Right hindlimb (tissue), 1 donor: ENCODE data around the gene MICALL1.
A peak's percentile ranks its signal among the peaks of the same experiment; 100 is the strongest.
"Not testable (repeated sequence)": the region's sequence is repeated elsewhere in the genome, so short reads cannot be mapped to it uniquely, and the experiment has no call there.

Experiments used
- DNase-seq: peaks from one replicate; pipeline ENCODE4 v3.0.0-alpha.2; 2018

The MICALL1 gene

DNA sequence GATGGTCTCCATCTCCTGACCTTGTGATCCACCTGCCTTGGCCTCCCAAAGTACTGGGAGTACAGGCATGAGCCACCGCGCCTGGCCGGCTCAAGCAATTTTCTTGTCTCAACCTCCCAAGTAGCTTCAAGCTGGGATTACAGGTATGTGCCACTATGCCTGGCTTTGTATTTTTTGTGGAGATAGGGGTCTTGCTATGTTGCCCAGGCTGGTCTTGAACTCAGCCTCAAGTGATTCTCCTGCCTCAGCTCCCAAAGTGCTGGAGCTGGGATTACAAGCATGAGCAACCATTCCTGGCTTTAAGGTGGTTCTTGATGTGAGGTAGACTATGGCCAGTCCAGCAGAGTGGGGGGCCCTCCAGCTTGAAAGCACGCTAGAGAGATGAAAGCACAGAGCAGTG lies 55.0 kb downstream of the MICALL1 start:
- DNase-seq = no peak

DNA sequence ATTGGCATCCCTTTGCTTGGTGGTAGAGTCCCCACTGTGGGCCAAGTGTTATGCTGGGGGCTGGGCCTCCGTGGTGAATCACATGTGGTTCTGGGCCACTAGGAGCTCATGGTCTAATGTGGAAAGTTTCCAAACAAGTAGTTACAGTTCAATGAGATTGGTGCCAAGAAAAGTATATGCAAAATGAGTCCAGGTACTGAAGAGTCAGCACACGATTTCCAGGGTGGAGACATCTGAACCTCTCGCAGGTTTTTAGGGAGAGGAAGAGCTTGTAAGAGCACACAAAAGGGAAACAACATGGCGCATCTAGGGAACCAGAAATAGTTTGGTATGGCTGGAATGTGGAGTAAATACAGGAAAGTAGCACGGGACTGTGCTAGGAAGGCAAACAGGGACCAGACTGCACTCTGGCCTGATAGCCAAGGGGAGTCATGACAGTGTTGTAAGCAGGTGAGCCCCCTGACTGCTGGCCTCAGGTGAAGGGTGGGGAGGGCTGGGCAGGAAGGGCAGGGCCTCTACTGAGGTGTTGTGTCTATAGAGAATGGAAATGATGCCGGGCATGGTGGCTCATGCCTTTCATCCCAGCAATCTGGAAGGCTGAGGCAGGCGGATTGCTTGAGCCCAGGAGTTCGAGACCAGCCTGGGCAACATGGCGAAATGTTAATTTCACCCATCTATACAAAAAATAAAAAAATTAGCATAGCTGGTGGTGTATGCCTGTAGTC lies 60.0 kb downstream of the MICALL1 start:
- DNase-seq = no peak

DNA sequence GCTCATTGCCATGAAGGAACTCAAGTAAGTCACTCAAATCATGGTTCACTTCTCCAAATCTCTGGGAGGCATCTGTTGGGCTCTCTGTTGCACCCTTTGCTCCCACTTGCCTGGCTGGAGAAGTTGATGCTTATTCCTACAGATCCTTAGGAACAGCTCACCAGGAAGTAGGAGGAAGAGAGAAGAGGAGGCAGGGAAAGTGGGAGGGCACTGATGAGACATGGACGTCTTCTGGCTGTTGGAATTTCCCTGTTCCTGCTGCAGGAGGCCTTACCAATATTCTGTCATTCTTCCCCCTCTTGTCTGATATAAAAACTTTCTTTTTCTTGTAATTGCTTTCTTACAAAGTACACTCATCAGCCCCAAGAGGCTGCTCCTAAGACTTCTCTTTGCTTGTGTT lies 61.0 kb downstream of the MICALL1 start:
- DNase-seq = no peak

DNA sequence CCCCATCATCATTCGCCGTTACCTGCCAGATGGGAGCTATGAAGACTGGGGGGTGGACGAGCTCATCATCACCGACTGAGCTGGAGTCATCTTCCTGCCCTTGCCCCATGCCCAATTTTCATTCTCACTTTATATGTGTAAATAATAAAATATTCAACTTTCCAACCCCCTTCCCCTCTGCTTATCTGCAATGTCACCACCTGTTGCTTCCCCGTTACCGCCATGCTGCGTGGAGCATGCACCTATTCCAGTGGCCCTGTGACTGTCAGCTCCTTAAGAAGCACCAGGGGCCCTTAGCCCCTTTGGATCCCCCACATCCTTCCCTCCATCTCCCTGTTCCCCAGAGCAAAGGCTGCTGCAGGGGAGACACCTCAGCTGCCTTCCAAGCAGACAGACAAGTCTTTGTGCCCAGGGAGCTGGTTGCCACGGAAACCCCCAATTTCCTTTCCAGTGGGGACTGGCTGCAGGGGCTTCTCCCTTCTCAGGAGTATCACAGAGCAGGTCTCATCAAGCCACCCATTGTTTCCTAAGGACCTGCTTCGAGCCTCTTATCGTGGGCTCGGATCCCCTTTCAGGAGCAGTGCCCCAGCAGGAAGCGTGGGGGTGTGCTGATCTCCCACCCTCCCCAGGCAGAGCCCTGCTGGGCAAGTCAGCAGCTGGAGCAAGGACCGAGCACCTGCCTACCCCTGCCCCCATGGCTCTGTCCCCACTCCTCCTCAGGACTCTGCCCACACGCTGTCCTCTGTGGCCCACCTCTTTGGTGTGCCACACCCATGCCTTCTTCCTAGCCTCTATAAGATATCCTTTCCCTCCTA lies 61.7 kb downstream of the MICALL1 start:
- no peak for DNase-seq

DNA sequence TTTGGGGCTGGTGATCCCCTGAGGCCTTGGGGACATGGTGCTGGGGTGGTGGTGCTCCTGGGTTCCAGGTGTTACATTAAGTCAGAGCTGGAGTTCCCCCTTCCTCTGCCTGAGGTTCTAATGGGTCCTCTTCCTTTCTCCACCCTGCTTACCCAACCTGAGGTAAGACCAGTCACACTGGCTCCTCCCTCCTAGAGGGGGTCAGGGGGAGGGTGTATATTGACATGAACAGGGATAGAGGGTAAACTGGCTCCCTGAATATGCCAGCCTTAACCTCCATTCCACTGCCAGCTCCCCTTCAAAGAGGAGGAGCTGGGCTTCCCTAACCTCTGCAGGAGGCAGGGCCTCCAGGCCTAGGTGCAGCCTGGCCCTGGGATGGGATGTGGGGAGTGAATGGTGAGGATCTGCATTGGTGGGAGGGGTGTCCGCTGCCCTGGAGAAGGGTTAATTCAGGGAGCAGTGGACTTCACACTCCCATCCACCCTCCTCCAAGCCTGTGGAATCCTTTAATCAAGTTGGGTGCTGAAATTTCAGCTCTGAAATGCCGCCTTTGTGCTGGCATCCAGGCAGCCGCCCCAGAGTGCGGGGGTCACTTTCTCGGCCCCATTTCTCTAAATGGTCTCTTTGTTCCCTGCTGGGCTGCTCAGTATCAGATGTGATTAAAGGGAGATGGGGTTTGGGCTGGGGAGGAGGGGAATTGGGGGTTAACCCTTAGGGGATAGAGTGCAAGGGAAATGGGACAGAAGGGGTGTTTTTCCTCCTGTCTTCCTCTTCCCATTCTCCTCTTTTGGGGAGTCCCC lies 62.6 kb downstream of the MICALL1 start:
- no peak for DNase-seq

DNA sequence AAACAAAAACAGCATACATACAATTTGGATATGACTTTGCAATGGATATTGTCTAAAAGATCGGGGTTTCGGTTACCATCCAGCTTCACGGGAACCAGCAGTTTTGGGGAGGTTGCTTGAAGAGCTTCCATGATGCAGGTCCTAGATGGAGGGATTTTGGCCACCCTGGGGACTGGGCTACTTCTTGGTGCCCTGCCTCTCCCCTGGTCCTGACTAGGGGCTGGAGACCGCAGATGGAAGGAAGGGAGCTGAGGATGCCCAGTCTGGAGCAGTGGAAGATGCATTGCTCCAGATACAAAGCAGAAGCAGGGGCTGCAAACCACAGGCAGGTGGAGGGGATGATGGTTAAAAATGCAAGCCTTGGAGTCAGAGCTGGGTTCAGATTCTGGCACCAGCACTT lies 64.8 kb downstream of the MICALL1 start:
- no peak for DNase-seq

DNA sequence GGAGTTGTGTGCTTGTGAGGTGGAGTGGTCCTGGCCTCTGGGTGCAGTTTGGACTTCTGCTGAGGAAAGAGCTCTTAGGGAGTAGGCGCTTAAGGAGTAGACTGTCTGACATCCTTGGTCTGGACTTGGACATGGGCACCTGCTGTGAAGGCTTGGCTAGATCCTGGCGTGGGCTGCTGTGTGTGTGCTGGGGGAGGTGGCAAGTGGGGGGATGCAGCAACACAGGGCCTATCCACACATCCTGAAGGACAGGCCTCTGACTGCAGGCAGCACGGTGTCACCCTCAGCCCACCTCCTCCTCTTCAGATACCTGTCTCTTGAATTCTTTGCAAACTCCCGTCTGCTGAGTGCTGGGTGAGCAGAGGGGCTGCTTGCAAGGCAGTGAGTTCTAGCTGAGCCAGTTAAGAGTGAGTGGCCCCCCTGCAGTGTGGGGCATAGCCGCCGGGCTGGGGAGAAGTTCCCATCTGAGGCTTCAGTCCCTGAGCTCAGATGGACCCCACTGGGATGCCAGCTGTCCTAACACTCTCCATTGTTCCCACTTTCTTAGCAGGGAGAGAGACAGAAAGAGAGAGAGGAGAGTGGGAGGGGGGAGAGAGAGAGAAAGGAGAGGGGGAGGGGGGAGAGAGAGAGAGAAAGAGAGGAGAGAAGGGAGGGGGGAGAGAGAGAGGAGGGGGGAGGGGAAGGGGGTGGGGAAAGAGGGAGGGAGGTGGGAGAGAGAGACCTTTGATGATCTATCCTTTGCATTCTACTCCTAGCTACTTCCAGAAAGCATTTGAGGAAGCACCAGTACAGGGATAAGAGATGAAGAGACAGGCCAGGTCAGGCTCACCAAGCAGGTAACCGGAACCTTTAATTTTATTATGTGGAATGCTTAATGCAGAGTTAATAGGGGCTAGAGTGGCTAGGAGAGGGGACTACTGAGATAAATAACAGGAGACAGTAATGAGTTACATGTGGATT lies 65.7 kb downstream of the MICALL1 start:
- DNase-seq = no peak

DNA sequence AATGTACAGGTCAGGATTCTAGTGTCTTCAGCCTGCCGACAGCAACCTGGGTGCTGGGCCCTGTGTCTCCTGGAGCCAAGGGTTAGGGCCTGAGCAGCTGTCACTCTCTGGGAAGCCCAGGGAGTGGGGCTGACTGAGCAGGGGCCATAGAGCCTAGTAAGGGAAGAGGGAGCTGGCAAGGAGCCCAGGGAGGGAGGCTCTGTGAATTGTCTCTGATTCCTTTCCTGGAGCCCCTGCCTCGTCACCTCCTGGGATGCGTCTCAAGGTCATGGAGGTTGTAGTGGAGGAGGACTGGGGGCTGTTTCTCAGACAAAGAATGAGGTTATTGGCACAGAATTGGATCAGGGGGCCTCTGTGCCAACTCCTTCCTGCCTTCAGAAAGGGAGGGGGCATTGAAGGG lies 66.4 kb downstream of the MICALL1 start:
- DNase-seq = peak; percentile 53

DNA sequence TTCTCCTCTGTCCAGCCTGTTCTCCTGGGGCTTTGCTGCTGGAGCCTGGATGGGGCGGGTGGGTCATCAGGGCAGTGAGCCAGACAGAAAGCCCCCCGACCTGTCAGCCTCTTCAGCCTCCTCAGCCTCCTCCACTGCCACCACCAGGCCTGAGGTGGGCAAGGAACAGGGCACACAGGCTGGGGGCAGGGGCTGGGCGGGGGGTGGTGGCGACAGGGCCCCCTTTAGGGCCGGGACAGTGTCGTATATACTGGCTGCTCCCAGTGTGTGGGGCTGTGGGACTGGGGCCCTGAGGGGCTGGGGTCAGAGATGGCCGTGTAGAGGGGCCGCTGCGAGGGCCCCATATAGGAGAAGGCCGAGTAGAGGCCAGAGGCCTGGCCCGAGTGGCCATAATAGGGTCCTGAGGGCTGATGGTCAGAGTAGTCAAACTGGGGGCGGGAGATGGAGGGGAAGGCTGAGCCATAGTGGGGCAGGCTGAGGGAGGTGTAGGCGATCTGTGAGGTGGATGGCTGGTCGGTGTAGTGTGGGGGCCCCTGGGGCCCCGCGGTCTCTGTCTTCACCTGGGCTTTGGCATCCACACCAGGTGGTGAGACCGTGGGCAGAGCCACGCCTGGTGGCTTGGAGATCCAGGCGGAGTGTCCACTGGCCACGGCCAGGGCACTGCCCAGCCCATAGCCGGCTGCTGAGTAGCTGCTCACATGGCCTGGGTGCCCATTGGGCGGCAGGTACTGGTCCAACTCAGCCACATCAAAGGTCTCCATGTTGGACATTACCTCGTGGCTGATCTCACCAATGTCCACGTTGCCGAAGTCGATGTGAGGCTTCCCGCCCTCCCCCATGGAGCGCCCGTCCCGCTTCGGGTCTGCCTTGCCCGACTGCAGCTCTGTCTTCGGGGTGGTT lies 67.4 kb downstream of the MICALL1 start:
- DNase-seq = no peak

DNA sequence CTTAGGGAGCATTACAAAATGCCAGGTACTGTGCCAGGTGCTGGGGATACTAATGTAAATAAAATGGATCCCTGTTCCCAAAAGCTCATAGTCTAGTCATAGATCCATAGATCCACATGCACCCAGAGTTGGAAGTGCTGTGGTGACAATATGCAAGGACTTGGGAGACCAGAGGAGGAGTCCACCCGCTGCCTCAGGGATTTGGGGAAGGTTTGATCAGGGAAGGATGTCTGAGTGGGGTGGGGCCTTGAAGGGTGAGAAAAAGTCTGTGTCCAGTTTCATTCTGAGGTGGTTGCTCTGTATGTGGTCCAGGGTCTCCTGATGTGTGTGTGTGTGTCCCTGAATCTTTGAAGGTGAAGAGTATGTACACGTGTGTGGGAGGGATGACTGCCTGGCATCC lies 69.1 kb downstream of the MICALL1 start:
- no peak for DNase-seq

DNA sequence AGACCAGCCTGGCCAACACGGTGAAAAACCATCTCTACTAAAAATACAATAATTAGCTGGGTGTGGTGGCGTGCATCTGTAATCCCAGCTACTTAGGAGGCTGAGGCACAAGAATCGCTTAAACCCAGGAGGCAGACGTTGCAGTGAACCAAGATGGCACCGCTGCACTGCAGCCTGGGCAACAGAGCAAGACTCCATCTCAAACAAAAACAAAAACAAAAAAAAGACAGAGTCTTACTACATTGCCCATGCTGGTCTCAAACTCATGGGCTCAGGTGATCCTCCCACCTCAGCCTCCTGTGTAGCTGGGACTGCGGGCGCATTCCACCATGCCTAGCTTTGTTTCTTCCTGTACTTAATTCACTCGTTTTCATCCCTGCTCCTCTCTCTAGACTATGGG lies 69.9 kb downstream of the MICALL1 start:
- not testable (repeated sequence) for DNase-seq

DNA sequence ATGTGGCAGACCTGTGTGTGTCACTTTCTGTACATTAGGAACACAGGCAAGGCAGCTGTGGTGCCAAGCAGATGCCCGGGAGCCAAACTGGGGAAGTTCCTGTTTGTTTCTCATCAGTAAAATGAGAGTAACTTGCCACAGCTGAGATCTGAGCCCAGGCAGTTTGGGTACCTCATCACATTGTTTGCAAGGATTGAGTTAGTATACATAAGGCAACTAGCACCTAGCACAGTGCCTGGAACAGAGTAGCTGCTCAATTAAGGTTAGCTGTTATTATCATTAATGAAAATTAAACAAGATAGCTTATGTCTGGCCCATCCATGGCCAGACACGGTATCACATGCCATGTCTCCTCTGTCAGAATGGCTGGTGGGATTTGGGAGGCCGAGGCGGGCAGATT lies 70.5 kb downstream of the MICALL1 start:
- DNase-seq = no peak

DNA sequence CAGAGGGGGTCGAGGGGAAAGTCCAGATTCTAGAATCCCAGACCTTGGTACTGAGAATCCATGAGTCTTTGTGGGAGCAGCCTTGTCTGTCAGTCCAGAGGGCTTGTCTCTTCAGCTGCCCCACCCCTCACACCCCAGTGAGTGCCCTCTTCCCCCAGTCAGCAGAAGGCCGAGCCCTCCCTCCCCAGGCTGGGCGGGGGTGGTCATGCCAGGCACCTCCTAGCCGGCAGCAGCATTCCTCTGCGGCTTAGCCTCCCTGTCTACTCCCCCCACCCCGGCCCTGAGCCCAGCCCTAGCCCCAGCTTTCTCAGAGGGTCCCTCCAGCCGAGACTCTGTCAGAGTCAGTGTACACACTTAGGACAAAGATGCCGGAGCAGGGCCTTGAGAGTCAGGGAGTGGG lies 73.7 kb downstream of the MICALL1 start:
- no peak for DNase-seq

DNA sequence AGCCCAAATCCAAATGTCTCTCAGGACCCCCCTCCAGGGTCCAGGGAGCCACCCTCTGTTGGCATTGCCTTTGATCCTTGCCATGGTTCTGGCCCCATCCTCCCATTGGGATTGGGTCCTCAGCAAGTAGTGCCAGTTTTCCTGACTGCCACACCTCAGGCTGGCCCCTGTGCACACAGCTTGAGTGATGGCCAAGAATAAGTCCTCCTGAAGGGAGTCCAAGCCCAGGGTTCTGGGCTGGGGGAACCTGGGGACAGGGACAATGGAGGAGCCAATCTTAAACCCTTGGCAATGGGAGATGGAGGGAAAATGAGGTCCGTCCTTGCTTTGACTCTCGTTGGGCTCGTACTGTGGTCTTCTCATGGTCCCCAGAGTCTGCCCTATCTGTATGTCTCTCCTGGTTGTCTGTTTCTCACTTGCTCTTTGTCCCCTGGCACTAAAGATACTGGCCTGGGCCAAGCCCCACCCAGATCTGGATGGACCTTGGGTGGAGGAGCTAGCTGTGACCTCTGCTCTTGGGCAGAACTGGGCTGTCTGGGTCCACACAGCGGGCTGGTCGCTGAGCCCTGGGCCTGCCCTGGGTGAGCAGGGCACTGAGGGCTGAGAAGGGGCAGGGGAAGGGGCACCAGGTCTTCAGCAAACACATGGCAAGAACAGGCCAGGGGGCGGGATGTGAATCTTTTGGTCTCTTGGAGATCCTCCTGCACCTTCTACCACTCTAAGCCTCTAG lies 75.3 kb downstream of the MICALL1 start:
- no peak for DNase-seq

DNA sequence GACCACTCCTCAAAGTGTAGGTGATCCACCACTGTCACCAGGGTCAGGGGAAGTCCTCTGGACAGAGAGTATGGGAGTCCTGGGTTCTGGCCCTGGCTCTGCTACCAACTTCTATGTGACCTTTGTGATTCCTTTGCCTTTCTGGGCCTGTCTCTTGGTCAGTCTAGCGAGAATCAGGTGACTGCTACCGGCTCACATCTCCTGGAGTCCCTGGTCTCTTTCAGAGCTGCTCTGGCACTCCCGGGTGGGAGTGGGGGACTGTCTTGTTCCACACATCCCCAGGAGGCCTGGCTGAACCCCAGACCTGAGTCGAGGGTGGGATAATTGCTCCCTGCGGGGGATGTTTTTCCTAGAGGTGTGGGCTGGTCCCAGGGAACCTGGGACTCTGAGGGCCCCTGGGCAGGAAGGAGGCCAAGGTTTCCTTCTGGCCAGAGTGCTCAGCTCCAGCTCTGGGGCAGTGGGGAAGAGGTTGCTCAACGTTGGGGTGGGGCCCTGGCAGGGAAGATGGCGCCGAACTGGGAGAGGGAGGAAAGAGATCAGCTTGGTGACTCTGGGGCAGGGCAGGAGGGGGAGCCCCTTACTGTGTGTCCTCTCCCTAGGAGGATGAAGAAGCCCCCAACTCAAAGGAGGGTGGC lies 76.2 kb downstream of the MICALL1 start:
- no peak for DNase-seq

DNA sequence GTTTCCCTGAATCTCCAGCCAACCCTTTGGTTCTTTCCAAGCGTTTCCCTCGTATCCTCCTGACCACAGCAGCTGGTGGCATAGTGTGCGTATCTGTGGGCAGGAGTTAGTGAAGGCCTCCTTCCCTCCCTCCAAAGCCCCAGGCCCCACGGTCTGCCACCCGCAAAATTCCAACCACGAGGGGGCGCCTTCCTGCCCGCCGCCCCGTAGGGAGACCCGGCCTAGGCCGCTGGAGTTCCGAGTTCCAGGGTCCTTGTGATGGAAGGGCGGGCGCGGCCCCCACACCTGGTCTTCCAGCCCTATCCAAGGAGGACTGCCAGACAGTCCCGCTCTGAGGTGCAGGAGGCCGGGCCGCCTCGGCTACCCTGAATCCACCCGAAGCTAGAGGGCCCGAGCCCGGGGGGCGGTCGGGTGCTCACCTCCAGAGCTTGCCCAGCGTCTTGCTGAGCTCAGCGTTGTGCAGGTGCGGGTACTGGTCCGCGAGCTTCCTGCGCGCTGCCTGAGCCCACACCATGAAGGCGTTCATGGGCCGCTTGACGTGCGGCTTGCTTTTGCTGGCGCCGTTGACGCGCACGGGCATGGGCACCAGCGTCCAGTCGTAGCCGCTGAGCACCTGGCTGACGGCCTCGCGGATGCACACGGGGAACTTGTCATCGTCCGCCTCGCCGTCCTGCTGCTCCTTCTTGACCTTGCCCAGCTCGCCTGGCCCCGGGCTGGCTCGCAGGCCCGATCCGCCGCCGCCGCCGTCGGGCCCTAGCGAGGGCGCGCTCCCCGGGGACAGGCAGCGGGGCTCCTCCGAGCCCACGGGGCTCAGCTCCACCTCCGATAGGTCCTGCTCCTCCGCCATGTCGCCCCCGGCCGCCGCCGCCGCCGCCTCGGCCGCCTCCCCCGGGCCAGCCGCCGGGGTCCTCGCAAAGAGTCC lies 77.1 kb downstream of the MICALL1 start:
- DNase-seq = no peak

DNA sequence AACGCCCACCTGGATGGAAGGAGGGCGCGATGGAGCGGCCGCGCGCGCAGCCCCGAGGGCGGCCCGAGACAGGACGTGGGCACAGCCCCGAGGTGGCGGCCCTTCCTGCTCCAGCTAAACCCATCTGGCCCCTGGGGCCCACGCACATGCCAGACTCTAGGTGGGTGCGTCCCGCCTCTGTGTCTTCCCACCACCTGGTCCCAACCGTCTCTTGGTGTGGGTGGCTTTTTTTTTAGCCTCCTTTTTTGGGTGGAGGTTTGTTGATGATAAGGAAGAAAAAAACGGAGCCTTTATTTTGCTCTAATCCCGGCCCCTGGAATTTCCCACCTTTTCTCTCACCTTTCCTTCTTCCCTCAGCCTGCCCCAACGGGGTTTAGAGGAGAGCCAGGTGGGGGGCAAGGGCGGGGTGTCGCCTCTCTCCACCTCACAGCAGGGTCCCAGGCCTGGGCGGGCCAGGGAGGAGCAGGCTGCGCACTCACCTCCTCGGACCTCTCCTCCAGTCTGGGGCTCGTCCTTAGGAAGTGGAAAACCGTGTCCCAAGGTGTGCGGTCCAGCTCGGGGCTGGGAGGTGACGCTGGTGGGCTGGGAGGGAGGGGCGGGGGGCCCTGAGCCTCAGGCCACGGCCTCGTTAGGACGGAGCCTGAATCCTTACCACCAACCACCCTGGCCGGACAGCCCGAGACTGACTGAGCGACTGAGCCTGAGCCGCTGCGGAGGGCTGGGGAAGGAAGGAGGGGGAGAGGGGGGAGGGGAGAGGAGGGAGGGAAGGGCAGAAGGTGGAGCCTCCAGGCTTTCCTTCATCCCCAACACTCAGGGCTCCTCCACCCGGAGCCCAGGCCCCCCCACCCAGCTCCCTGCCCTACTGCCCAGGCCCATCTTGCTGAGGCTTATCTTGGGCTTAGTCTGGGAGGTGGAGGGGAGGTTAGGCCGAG lies 78.0 kb downstream of the MICALL1 start, which contains the start of gene SOX10:
TSS of gene SOX10 (minus strand) at position 696 of the 932 bp plus-strand sequence. CDS start 771 bp downstream, outside the sequence.
- no peak for DNase-seq
